ENCODE measurements around the gene MACO1. TPM values are rescaled to one million over a fixed set of nuclear protein-coding genes. Genes with fewer than 3 reads are reported as not detected.

The MACO1 gene
- total RNA-seq, 1 experiment from 2014 or later = 9.8 TPM

- CTCF ChIA-PET = no interaction called here
- no peak overlapping the region for H3K4me2 ChIP-seq (ENCODE audit: low read length)
- intact Hi-C loops (cut with micrococcal nuclease) = no loop called here
- DNase-seq (ENCODE audit: low read depth, low spot score) = no peak
- no peaks in the 10 kb centered on the region for H3K9me2 ChIP-seq (ENCODE audit: insufficient read depth)
- no peaks in the 10 kb centered on the region for H4K20me1 ChIP-seq (ENCODE audit: insufficient read depth)
- no peak overlapping the region for H2AFZ ChIP-seq (ENCODE audit: low read depth, low read length, poor library complexity, severe bottlenecking)
- H3K27me3 ChIP-seq (ENCODE audit: insufficient read depth, low read length) = no peaks in the 10 kb centered on the region
- H3K4me3 ChIP-seq (replicated peaks in 1 of 2; ENCODE audit: low read depth in 1 of 2, low read length in 2 of 2) = no peak overlapping the region
- RAD21 ChIA-PET (ENCODE audit: low non-redundant PET in 1 of 2, low total read pairs in 2 of 2, uncharacterized antibody in 2 of 2, unreplicated experiment in 2 of 2) = no interaction called here
- no TSS peak for BruUV-seq (replicated peaks)
- no peaks in the 10 kb centered on the region; a peak in 1 of 4 replicates for H3K4me1 ChIP-seq (ENCODE audit: control insufficient read depth in 1 of 2, insufficient read depth in 2 of 2, low read length in 2 of 2)
- H3K9me3 ChIP-seq (ENCODE audit: control insufficient read depth in 1 of 2, insufficient read depth in 1 of 2, low read depth in 1 of 2, low read length in 2 of 2) = no peaks in the 10 kb centered on the region
- no peaks in the 10 kb centered on the region for H3K36me3 ChIP-seq (ENCODE audit: control insufficient read depth in 1 of 2, insufficient read depth in 2 of 2, low read length in 2 of 2)
- no peak for TF ChIP-seq EZH2 (IDR thresholded peaks at IDR 0.05)
- TF ChIP-seq FOSL1 (IDR thresholded peaks at IDR 0.05; ENCODE audit: low read depth) = no peak
- no peak for TF ChIP-seq ZNF274 (IDR thresholded peaks at IDR 0.05; ENCODE audit: low read depth, low read length)
- TF ChIP-seq YY1 (IDR thresholded peaks at IDR 0.05; ENCODE audit: extremely low read depth, insufficient replicate concordance, low read depth, low read length) = no peak
- no peak for TF ChIP-seq ATF3 (IDR thresholded peaks at IDR 0.05)
- TF ChIP-seq, protein P1, sequence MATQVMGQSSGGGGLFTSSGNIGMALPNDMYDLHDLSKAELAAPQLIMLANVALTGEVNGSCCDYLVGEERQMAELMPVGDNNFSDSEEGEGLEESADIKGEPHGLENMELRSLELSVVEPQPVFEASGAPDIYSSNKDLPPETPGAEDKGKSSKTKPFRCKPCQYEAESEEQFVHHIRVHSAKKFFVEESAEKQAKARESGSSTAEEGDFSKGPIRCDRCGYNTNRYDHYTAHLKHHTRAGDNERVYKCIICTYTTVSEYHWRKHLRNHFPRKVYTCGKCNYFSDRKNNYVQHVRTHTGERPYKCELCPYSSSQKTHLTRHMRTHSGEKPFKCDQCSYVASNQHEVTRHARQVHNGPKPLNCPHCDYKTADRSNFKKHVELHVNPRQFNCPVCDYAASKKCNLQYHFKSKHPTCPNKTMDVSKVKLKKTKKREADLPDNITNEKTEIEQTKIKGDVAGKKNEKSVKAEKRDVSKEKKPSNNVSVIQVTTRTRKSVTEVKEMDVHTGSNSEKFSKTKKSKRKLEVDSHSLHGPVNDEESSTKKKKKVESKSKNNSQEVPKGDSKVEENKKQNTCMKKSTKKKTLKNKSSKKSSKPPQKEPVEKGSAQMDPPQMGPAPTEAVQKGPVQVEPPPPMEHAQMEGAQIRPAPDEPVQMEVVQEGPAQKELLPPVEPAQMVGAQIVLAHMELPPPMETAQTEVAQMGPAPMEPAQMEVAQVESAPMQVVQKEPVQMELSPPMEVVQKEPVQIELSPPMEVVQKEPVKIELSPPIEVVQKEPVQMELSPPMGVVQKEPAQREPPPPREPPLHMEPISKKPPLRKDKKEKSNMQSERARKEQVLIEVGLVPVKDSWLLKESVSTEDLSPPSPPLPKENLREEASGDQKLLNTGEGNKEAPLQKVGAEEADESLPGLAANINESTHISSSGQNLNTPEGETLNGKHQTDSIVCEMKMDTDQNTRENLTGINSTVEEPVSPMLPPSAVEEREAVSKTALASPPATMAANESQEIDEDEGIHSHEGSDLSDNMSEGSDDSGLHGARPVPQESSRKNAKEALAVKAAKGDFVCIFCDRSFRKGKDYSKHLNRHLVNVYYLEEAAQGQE (IDR thresholded peaks at IDR 0.05; ENCODE audit: low read depth) = no peak
- TF ChIP-seq SP1 (IDR thresholded peaks at IDR 0.05; ENCODE audit: low read depth) = no peak
- TF ChIP-seq RAD21 (IDR thresholded peaks at IDR 0.05; ENCODE audit: low read depth) = no peak
- no peak for TF ChIP-seq JUND (IDR thresholded peaks at IDR 0.05)
- no peak for TF ChIP-seq CEBPB (IDR thresholded peaks at IDR 0.05; ENCODE audit: low read depth)
- TF ChIP-seq SRF (IDR thresholded peaks at IDR 0.05; ENCODE audit: low read depth) = no peak
- no peak for TF ChIP-seq TCF7L2 (IDR thresholded peaks at IDR 0.05; ENCODE audit: borderline replicate concordance, extremely low read depth, insufficient read depth, insufficient read length)
- TF ChIP-seq ZFX (IDR thresholded peaks at IDR 0.05) = no peak
- no peak overlapping the region for H3K27ac ChIP-seq (ENCODE audit: low read depth, low read length)
- H3K79me2 ChIP-seq (ENCODE audit: insufficient read depth, low read length) = no peaks in the 10 kb centered on the region
- ATAC-seq = no peak
- POLR2A ChIA-PET = no interaction called here
- no peak overlapping the region for H3K9ac ChIP-seq (ENCODE audit: low read length)
Measured at GRCh38 chr1:25472471-25472870, 41.8 kb downstream of the MACO1 start.
